Mesenteric fat pad (tissue), 1 donor: ENCODE data around the gene MUCL3. TPM values are rescaled to one million over a fixed set of nuclear protein-coding genes. Genes with fewer than 3 reads are reported as not detected.
"Not testable (repeated sequence)": the region's sequence is repeated elsewhere in the genome, so short reads cannot be mapped to it uniquely, and the experiment has no call there.

Source experiments
- DNase-seq: peaks from one replicate; pipeline ENCODE4 v3.0.0-alpha.2; 2020; ENCODE audit warnings: low spot score
- total RNA-seq: library from RNA; stranded (reverse); fragmentation: NEBNext Ultra II Directional; extraction: Animal tissue kit (Norgen Biotek cat#: 25700); gene quantifications from one replicate; pipeline ENCODE4 v1.2.1, GENCODE V29; 2021
- donor health status: DM: yes; HTN: yes; CAD: no.

MUCL3 gene
- total RNA-seq, 1 donor from 2014 or later, result not detected

DNA sequence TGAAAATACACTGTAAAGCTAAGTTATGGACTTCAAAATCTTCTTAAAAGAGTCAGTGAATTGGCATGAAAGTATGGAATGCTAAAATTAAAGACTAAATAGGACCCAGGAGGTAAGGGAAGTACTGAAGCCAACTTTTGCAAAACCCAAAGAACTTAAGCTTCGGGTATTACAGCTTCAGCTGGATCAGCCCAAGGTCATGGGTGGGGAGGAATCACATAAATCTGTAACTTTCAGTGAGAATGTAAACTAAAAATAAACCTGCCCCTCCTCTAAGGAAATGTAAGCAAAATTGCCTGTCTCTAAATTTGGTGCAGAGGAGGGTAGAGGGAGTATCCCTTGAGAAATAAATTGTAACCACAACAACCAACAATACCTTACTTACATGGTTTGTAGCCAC lies 38.4 kb downstream of the MUCL3 start:
- DNase-seq, result no peak

DNA sequence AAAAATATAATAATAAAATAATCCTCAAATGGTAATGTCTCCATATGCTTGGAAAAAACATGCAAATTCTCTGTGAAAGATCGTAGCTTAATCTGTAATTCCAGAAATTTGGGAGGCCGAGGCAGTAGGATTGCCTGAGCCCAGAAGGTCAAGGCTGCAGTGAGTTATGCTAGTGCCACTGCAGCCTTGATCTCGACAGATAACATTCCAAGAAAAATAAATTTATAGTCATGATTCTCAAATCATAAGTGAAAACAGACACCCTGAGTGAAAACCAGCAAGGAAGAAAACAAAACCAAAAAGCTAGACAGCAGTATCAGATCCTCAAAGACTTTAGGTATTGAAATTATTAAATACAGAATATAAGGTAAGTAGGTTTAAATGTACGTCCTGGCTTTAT lies 38.9 kb downstream of the MUCL3 start:
- DNase-seq, result no peak

DNA sequence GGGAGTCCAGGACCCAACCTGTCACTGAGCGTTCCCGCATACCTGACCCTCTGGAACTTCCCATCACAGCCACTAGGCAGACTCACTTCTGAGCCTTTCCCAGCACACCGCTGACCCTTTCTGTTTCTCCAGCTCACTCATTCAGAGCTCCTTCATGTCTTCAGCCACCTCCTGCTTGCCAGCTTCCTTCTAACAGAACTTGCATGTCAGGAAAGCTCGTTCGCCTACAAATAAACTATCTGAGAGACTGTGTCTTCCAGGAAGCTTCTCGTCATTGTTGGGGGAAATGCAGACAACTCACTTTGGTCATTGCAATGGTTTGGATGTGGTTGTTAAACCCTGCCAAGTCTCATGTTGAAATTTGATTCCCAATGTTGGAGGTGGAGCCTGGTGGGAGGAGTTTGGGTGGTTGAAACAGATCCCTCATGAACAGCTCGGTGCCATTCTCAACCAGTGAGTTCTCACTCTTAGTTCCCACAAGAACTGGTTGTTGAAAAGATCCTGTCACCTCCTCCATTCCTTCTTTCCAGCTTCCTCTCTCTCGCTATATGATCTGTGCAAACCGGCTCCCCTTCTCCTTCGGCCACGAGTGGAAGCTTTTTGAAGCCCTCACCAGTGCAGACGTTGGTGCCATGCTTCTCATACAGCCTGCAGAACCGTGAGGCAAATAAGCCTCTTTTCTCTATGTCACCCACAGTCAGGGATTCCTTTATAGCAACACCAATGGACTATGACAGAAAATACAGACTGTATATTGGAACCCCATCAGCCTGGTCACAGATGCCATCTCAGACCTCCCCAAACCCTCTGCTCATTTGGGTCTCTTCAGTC lies 41.4 kb downstream of the MUCL3 start:
- DNase-seq, result peak; percentile 20

DNA sequence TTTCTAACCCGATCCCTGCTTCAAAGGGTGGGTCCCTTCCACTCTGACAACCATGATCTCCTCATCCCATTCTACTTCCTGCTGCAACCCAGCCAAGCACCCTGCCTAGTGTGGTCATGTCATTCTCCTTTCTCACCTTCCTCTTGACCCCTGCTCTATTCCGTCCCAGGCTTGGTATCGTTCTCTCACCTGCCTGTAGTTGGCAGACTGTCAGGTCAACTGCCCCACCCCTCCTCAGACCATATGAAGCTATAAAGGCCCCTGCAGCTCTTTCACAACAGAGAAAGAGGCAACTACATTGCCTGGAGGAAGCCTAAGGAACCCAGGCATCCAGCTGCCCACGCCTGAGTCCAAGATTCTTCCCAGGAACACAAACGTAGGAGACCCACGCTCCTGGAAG lies 42.7 kb downstream of the MUCL3 start, which contains the start of gene MUC21:
MUC21 (plus strand) TSS at position 280 of the 400 bp plus-strand sequence. CDS start 241 bp downstream, outside the sequence.
- no peak for DNase-seq

DNA sequence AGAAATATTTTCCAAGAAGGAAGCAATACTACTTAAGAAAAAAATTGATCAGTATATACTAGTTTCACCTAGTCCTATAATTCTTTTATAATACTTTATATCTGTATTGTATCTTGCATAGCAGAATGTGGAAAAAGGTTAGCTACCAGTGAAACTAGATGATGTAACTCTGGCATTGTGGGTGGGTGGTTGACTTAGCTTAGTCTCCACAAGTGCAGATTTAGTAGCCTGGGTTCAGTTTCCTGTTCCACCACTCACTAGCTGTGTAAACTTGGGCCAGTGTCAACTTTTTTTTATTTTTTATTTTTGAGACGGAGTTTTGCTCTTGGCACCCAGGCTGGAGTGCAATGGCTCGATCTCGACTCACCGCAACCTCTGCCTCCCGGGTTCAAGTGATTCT lies 44.7 kb downstream of the MUCL3 start:
- no peak for DNase-seq

DNA sequence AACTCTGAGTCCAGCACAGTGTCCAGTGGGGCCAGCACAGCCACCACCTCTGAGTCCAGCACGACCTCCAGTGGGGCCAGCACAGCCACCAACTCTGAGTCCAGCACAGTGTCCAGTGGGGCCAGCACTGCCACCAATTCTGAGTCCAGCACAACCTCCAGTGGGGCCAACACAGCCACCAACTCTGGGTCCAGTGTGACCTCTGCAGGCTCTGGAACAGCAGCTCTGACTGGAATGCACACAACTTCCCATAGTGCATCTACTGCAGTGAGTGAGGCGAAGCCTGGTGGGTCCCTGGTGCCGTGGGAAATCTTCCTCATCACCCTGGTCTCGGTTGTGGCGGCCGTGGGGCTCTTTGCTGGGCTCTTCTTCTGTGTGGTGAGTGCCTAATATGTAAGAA lies 46.5 kb downstream of the MUCL3 start:
- peak; percentile 78 for DNase-seq

DNA sequence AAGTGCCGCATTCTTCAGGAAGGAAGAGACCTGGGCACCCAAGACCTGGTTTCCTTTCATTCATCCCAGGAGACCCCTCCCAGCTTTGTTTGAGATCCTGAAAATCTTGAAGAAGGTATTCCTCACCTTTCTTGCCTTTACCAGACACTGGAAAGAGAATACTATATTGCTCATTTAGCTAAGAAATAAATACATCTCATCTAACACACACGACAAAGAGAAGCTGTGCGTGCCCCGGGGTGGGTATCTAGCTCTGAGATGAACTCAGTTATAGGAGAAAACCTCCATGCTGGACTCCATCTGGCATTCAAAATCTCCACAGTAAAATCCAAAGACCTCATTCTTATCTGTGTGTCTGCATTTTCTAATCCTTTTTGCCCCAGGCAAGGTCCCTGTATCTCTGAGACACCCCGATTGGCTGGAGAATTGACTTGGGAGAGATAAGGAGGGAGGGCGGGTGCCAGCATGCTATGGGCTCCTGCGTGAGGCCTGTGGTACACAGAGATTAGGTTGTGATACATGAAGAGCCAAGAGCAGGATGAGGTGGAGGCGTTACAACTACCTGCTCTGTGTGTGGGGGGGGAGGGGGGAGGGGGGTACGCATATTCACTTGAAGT lies 47.5 kb downstream of the MUCL3 start:
- DNase-seq, result no peak

DNA sequence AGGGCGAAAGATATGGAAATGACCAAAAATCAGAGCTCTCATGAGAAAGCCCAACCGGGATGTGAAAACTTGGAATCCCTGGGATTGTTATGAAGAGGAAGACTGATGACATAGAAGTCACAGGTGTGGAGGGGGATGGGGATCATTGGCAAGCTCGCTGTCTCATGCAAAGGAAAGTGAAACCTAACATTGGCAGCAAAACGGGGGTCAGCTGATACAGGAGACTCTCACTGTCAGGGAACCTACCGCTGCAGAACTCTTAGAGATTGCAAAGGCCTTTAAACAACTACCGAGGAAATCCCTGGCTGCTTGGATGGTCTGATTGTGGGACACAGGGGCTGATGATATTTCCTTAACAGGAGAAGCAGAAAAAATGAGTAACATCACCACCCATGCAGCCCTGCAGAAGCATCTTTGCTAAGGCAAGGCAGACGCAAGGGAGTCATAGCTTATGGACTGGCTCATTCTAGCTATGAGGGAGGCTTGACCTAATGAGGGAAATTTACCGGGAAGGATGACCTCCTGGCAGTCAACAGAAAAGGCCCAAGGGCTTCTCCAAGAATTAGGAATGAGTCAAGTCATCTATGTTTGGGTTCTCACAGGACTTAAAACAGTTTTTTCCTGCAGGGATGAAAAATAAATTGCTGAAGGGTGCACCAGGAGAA lies 49.8 kb downstream of the MUCL3 start:
- DNase-seq, result no peak

DNA sequence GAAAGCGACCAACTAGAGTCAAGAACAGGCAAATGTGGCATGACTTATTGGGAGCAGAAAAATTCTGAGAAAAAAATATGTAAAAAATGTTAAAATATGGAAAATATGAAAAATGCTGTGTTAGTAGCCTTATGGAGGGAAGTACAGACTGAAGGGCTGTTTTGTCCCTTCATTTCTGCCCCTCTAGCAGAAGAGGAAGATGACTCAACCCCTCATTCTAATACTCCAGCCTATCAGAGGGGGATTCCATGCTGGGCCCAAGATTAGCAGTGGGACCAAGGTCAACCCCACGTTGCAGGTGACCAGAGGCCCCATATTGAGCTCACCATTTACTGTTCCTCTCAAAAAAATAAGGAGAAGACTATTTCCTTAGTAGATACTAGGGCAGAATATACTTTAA lies 51.1 kb downstream of the MUCL3 start:
- DNase-seq, result no peak

DNA sequence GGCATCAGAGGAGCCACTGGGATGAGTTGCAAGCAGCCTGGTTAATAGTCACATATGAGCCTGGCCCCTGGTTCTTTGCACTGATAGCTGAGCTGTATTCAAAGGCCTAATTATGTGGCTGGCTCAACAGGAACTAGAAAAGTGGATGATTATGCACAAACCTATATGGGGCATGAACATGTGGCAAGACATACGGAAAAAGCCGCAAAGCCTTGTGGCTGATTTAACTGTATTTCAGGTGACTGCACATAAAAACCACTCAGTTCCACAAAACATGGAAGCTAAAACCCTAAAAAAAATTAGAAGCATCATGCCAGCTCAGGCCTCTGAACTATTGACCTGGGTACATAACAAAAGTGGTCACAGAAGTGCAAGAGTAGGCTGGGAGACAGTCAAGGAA lies 56.5 kb downstream of the MUCL3 start:
- DNase-seq, result no peak

DNA sequence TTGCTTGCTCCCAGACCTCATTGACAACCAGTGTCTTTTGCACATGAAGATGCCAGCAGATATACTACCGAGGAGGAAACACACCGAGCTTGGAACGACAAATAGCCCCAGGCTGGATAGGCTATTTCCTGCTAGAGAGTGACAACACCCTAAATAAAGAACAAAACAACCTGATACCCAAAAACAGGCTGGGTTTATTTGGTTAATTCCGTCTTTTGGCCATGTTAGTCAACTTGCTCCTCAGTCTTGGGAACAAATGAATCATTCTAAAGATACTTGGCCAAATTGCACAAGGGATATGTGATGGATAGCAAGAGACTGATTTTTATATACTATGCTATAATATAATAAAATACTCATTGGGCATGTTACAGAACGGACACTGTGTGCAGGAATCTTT lies 58.0 kb downstream of the MUCL3 start:
- DNase-seq, result no peak

DNA sequence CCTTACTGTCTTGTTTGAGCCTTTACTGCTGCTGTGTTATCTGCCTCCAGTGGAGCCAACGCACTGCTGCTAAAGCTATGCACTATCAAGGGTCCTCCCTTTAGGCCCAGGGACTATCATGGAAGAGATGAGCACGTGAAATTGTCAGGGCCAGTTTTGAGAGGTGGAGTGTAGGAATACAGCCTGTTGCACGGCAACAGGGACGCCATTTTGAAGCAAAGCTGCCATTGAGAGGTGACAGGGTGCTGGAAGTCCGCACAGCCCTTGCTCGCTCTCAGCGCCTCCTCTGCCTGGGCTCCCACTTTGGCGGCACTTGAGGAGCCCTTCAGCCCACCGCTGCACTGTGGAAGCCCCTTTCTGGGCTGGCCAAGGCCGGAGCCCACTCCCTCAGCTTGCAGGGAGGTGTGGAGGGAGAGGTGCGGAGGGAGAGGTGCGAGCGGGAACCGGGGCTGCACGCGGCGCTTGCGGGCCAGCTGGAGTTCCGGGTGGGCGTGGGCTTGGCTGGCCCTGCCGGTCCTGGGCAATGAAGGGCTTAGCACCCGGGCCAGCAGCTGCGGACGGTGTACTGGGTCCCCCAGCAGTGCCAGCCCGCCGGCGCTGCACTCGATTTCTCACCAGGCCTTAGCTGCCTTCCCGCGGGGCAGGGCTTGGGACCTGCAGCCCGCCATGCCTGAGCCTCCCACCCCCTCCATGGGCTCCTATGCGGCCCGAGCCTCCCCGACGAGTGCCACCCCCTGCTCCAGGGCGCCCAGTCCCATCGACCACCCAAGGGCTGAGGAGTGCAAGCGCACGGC lies 59.5 kb downstream of the MUCL3 start:
- not testable (repeated sequence) for DNase-seq

DNA sequence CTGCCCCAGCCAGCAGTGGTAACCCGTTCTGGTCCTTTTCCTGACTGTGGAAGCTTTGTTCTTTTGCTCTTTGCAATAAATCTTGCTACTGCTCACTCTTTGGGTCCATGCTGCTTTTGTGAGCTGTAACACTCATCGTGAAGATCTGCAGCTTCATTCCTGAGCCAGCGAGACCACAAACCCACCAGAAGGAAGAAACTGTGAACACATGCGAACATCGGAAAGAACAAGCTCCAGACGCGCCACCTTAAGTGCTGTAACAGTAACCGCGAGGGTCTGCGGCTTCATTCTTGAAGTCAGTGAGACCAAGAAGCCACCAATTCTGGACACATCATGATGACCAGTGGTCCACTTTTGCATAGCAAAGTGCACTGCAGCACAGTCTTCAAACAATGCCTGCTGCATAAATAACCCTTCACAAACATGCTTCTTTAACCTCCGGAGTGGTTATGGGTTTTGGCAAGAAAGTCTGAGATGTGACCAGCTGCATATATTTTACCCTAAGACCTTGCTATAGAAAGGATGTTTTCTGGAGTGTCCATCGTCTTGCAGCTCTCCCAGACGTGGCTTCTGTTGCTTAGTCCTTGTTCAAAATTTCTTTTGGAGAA lies 60.6 kb downstream of the MUCL3 start:
- no peak for DNase-seq

DNA sequence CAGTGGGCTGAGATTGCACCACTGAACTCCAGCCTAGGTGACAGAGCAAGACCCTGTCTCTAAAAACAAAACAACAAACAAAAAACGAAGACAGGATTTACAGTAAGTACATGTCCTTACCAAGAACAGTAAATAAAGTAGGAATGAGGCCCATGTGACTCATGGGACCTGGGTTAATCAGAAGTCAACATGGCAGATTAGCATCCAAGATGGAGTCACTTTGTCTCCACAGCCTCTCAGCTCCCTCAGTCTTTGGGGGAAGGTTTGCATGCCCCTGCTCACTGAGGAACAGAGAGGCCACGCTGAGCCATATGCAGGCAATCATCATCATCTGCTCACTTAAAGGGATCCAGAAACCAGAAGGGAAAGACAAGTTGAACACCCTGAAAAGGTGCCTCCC lies 61.7 kb downstream of the MUCL3 start:
- DNase-seq, result no peak

Other genes with a start within 250 kb of the MUCL3 start
- gene NRM, start 250.0 kb upstream of the MUCL3 start, total RNA-seq, result 7.3 TPM
- gene MDC1, start 223.7 kb upstream of the MUCL3 start, total RNA-seq, result 19.8 TPM
- 452 TPM for gene TUBB, start 220.6 kb upstream of the MUCL3 start, total RNA-seq
- 190 TPM for gene FLOT1, start 198.3 kb upstream of the MUCL3 start, total RNA-seq
- gene IER3, start 196.4 kb upstream of the MUCL3 start, total RNA-seq, result 146 TPM
- 82.1 TPM for gene DDR1, start 56.5 kb upstream of the MUCL3 start, total RNA-seq
- gene GTF2H4, start 32.8 kb upstream of the MUCL3 start, total RNA-seq, result 44.4 TPM
- 23.5 TPM for gene VARS2, start 26.7 kb upstream of the MUCL3 start, total RNA-seq
- not detected for gene SFTA2, start 8.8 kb upstream of the MUCL3 start, total RNA-seq
- gene MUC21, start 42.7 kb downstream of the MUCL3 start, total RNA-seq, result not detected
- gene MUC22, start 69.5 kb downstream of the MUCL3 start, total RNA-seq, result not detected
- not detected for gene C6orf15, start 171.6 kb downstream of the MUCL3 start, total RNA-seq
- gene PSORS1C1, start 173.8 kb downstream of the MUCL3 start, total RNA-seq, result 0.45 TPM
- not detected for gene CDSN, start 179.5 kb downstream of the MUCL3 start, total RNA-seq
- not detected for gene PSORS1C2, start 198.1 kb downstream of the MUCL3 start, total RNA-seq
- gene CCHCR1, start 216.8 kb downstream of the MUCL3 start, total RNA-seq, result 8.4 TPM
- 2.1 TPM for gene TCF19, start 217.6 kb downstream of the MUCL3 start, total RNA-seq
- gene POU5F1, start 229.7 kb downstream of the MUCL3 start, total RNA-seq, result 0.93 TPM